ENCODE measurements around the gene WDR74. TPM values are rescaled to one million over a fixed set of nuclear protein-coding genes. Genes with fewer than 3 reads are reported as not detected.
A peak's percentile ranks its signal among the peaks of the same experiment; 100 is the strongest.

Gene WDR74
- total and polyA plus RNA-seq, 4 donors = 13.5 to 53.9 (median 39.1) TPM

DNA sequence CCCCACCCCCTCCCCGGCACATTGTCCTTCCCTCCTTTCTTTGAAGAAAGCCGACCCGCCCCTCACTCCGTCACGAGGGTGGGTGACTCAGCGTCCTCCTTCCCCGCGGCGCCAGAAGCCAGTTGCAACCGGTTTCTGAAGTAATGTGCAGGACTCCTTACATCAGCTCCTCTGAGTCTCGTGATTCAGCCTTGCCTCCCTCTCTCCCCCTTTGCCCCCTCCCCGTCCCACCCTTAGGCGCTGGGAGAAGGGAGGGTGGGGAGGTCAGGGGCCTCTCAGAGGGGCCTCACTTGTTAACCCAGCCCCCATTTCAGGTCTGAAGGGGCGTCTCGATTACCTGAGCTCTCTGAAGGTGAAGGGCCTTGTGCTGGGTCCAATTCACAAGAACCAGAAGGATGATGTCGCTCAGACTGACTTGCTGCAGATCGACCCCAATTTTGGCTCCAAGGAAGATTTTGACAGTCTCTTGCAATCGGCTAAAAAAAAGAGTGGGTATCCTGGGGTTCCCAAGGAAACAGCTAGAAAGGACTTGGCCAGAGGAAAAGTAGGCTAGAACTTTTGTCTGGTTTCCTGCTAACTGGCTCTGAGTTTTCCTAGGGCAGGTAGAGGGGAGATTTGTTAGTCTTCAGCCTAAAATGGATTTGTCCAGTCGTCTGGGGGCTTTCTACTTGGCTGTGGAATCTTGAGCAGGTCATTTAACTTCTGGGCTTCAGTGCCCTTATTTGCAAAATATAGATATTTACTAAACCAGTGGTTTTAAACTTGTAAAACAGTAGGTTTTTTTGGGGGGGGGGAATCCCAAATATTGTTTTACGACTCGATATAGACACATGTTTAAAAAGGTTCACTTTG is 42.4 kb upstream of the WDR74 start:
- 0 to 1% methylated on average over 21 of the region's 21 CpGs for WGBS, 2 donors
- Histone ChIP-seq H3K36me3 (ENCODE audit: control insufficient read depth in 1 of 2, insufficient read depth in 2 of 2, low read length in 1 of 2) (peaks cover 0 to 12% of the 10 kb centered on the region in 2 donors), H3K4me3 (ENCODE audit: low read length in 2 of 2) (peak overlapping the region; percentile 53 to 90), H3K9me3 (ENCODE audit: control insufficient read depth, low read length) (no peaks in the 10 kb centered on the region), H3K4me1 (ENCODE audit: control insufficient read depth in 1 of 2, insufficient read depth in 2 of 2, low read length in 2 of 2) (peaks cover 0 to 9% of the 10 kb centered on the region in 2 donors), H3K27me3 (ENCODE audit: control insufficient read depth in 1 of 2, insufficient read depth in 2 of 2, low read length in 1 of 2) (no peaks in the 10 kb centered on the region), H3K27ac (ENCODE audit: low read depth in 1 of 2, low read length in 2 of 2) (peak overlapping the region in 1 of 2 donors; percentile 88)
- intact Hi-C loops (cut with DNase I) = loop anchor here in 1 of 2 donors (5.0 to 10.0 kb wide), 2 partner anchors 95 to 753 kb away; partner anchors contain the start of gene TMEM179B
- ATAC-seq (ENCODE audit: low FRiP score) (peak; percentile 91), DNase-seq (peak; percentile 98)

- peak; percentile 94 for ATAC-seq (ENCODE audit: low FRiP score)
- H3K4me1 ChIP-seq (ENCODE audit: control insufficient read depth in 1 of 2, insufficient read depth in 2 of 2, low read length in 2 of 2) = peaks cover 0 to 9% of the 10 kb centered on the region in 2 donors
- intact Hi-C loops (cut with DNase I) = loop anchor here in 1 of 2 donors (1.0 to 10.0 kb wide), 3 partner anchors 40 to 754 kb away; partner anchors contain the start of gene TMEM179B
- H3K36me3 ChIP-seq (ENCODE audit: control insufficient read depth in 1 of 2, insufficient read depth in 2 of 2, low read length in 1 of 2) = peaks cover 0 to 6% of the 10 kb centered on the region in 2 donors
- peak within 1 kb of the TSS; percentile 68 to 98 for H3K27ac ChIP-seq (ENCODE audit: low read depth in 1 of 2, low read length in 2 of 2)
- no peaks in the 10 kb centered on the region for H3K9me3 ChIP-seq (ENCODE audit: control insufficient read depth, low read length)
- 0% methylated on average over 52 to 69 of the region's 69 CpGs for WGBS, 2 donors
- H3K4me3 ChIP-seq (ENCODE audit: low read length in 2 of 2) = peak within 1 kb of the TSS; percentile 53 to 90
- peak; percentile 93 to 96 for DNase-seq
- H3K27me3 ChIP-seq (ENCODE audit: control insufficient read depth in 1 of 2, insufficient read depth in 2 of 2, low read length in 1 of 2) = no peaks in the 10 kb centered on the region
Measured at GRCh38 chr11:62880803-62881578, 41.6 kb upstream of the WDR74 start, which contains the start of gene SLC3A2. SLC3A2 (plus strand) TSS chr11:62880896; CDS start chr11:62881024, 128 bp downstream.

DNA sequence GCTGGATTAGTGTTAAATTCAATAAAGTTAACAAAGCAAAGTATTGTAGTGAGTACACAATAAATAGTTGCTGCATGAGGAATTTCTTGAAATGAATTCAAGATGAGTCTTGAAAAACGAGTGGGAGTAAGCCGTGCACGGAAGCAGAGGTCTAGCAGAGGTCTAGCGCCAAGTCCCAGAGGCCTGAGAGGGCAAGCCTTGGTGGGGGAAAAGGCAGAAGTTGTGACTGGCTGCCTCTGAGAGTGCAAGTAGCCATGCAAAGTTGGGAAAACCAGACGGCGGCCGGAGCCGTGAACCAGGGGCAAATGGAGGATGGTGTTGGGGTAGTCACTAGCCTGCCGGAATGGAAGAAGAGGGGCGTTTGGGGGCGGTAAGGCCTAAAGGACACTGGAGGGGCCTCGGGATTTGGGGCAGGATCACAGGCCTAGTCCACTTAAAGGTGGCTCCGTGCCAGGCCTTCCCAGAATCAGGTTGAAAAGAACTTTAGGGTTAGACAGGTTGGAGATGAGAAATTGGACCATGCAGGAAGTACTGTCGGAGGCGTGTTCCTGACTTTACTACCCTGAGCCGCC is 40.9 kb upstream of the WDR74 start:
- intact Hi-C loops (cut with DNase I) = loop anchor here in 1 of 2 donors (1.0 to 10.0 kb wide), 3 partner anchors 39 to 754 kb away; partner anchors contain the start of gene TMEM179B
- peak overlapping the region; percentile 20 to 98 for H3K27ac ChIP-seq (ENCODE audit: low read depth in 1 of 2, low read length in 2 of 2)
- ATAC-seq (ENCODE audit: low FRiP score) (peak; percentile 47), DNase-seq (peak; percentile 87 to 88)
- peak overlapping the region; percentile 53 to 90 for H3K4me3 ChIP-seq (ENCODE audit: low read length in 2 of 2)
- H3K36me3 ChIP-seq (ENCODE audit: control insufficient read depth in 1 of 2, insufficient read depth in 2 of 2, low read length in 1 of 2) = peaks cover 0 to 5% of the 10 kb centered on the region in 2 donors
- no peaks in the 10 kb centered on the region for H3K9me3 ChIP-seq (ENCODE audit: control insufficient read depth, low read length)
- peaks cover 0 to 9% of the 10 kb centered on the region in 2 donors for H3K4me1 ChIP-seq (ENCODE audit: control insufficient read depth in 1 of 2, insufficient read depth in 2 of 2, low read length in 2 of 2)
- no peaks in the 10 kb centered on the region for H3K27me3 ChIP-seq (ENCODE audit: control insufficient read depth in 1 of 2, insufficient read depth in 2 of 2, low read length in 1 of 2)
- WGBS, 2 donors = 0 to 1% methylated on average over 16 of the region's 16 CpGs

GRCh38 chr11:62879235-62879978 is 40.0 kb upstream of the WDR74 start:
- ATAC-seq (ENCODE audit: low FRiP score) = no peak

DNA sequence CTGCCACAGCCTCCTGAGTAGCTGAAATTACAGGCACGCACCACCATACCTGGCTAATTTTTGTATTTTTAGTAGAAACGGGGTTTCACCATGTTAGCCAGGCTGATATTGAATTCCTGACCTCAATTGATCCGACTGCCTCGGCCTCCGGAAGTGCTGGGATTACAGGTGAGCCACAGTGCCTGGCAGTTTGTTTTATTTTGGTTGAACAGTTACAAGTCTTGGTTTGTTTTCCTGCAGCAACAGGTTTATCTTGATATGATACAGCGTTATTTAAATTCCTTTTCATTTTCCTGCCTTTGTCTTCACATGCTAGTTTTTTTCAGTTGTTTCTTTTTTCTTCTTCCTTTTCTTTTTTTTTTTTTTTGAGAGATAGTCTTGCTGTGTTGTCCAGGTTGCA is 37.3 kb upstream of the WDR74 start:
- Histone ChIP-seq H3K27ac (ENCODE audit: low read depth in 1 of 2, low read length in 2 of 2) (no peak overlapping the region), H3K36me3 (ENCODE audit: control insufficient read depth in 1 of 2, insufficient read depth in 2 of 2, low read length in 1 of 2) (no peaks in the 10 kb centered on the region), H3K4me3 (ENCODE audit: low read length in 2 of 2) (no peak overlapping the region), H3K9me3 (ENCODE audit: control insufficient read depth, low read length) (no peaks in the 10 kb centered on the region), H3K4me1 (ENCODE audit: control insufficient read depth in 1 of 2, insufficient read depth in 2 of 2, low read length in 2 of 2) (peaks cover 0 to 3% of the 10 kb centered on the region in 2 donors), H3K27me3 (ENCODE audit: control insufficient read depth in 1 of 2, insufficient read depth in 2 of 2, low read length in 1 of 2) (no peaks in the 10 kb centered on the region)
- DNase-seq (no peak), ATAC-seq (ENCODE audit: low FRiP score) (no peak)
- WGBS, 2 donors = 93 to 94% methylated on average over 6 of the region's 6 CpGs
- intact Hi-C loops (cut with DNase I) = no loop called here

More at GRCh38 chr11:62879235-62879978, 40.0 kb upstream of the WDR74 start:
- no peaks in the 10 kb centered on the region for H3K27me3 ChIP-seq (ENCODE audit: control insufficient read depth in 1 of 2, insufficient read depth in 2 of 2, low read length in 1 of 2)
- DNase-seq = no peak
- peaks cover 0 to 9% of the 10 kb centered on the region in 2 donors for H3K4me1 ChIP-seq (ENCODE audit: control insufficient read depth in 1 of 2, insufficient read depth in 2 of 2, low read length in 2 of 2)
- no peak overlapping the region for H3K4me3 ChIP-seq (ENCODE audit: low read length in 2 of 2)
- peak overlapping the region; percentile 68 to 98 for H3K27ac ChIP-seq (ENCODE audit: low read depth in 1 of 2, low read length in 2 of 2)
- H3K36me3 ChIP-seq (ENCODE audit: control insufficient read depth in 1 of 2, insufficient read depth in 2 of 2, low read length in 1 of 2) = peaks cover 0 to 2% of the 10 kb centered on the region in 2 donors
- WGBS, 2 donors = 21 to 22% methylated on average over 7 of the region's 7 CpGs
- intact Hi-C loops (cut with DNase I) = no loop called here
- no peaks in the 10 kb centered on the region for H3K9me3 ChIP-seq (ENCODE audit: control insufficient read depth, low read length)

DNA sequence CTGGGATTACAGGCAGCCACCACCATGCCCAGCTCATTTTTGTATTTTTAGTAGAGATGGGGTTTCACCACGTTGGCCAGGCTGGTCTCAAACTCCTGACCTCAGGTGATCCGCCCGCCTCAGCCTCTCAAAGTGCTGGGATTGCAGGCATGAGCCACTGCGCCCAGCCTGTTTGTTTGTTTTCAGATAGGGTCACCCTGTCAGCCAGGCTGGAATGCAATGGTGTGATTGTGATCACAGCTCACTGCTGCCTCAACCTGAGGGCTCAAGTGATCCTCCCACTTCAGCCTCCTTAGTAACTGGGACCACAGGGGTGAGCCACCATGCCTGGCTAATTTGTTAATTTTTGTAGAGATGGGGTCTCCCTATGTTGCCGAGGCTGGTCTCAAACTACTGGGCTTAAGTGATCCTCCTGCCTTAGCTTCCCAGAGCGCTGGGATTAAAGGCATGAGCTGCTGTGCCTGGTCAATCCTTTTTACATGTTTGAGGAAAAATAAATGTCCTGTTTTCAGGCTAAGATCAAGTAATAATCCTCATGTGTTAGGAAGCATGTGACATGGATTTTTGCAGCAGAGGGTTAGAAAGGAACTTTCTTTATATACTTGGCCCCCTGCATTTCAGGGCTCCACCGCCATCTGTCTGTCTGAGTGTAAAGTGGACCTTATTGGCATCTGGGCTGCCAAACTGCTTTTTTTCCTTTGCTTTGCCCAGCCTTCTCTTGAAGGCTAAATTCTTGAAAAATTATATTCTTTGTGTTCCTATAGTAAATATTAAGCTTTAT is 36.5 kb upstream of the WDR74 start:
- Histone ChIP-seq H3K4me3 (ENCODE audit: low read length in 2 of 2) (no peak overlapping the region), H3K27me3 (ENCODE audit: control insufficient read depth in 1 of 2, insufficient read depth in 2 of 2, low read length in 1 of 2) (no peaks in the 10 kb centered on the region), H3K9me3 (ENCODE audit: control insufficient read depth, low read length) (no peaks in the 10 kb centered on the region), H3K4me1 (ENCODE audit: control insufficient read depth in 1 of 2, insufficient read depth in 2 of 2, low read length in 2 of 2) (peaks cover 0 to 3% of the 10 kb centered on the region in 2 donors), H3K27ac (ENCODE audit: low read depth in 1 of 2, low read length in 2 of 2) (no peak overlapping the region), H3K36me3 (ENCODE audit: control insufficient read depth in 1 of 2, insufficient read depth in 2 of 2, low read length in 1 of 2) (no peaks in the 10 kb centered on the region)
- 81 to 82% methylated on average over 7 of the region's 7 CpGs for WGBS, 2 donors
- intact Hi-C loops (cut with DNase I) = no loop called here
- DNase-seq = no peak
- ATAC-seq (ENCODE audit: low FRiP score) = no peak

GRCh38 chr11:62874851-62875250 is 35.5 kb upstream of the WDR74 start:
- no peak for ATAC-seq (ENCODE audit: low FRiP score)
- H3K4me3 ChIP-seq (ENCODE audit: low read length in 2 of 2) = no peak overlapping the region
- no peak overlapping the region for H3K27ac ChIP-seq (ENCODE audit: low read depth in 1 of 2, low read length in 2 of 2)
- no peak for DNase-seq
- 91 to 94% methylated on average over 7 of the region's 7 CpGs for WGBS, 2 donors
- H3K9me3 ChIP-seq (ENCODE audit: control insufficient read depth, low read length) = no peaks in the 10 kb centered on the region
- H3K27me3 ChIP-seq (ENCODE audit: control insufficient read depth in 1 of 2, insufficient read depth in 2 of 2, low read length in 1 of 2) = no peaks in the 10 kb centered on the region
- peaks cover 0 to 3% of the 10 kb centered on the region in 2 donors for H3K4me1 ChIP-seq (ENCODE audit: control insufficient read depth in 1 of 2, insufficient read depth in 2 of 2, low read length in 2 of 2)
- intact Hi-C loops (cut with DNase I) = no loop called here
- H3K36me3 ChIP-seq (ENCODE audit: control insufficient read depth in 1 of 2, insufficient read depth in 2 of 2, low read length in 1 of 2) = no peaks in the 10 kb centered on the region
